Natural killer cell treated with Interleukin-12 subunit alpha and Interleukin-12 subunit beta and Interleukin-15 and Interleukin-18, amount 100 ng/mL, for 72 hours (primary cell): ENCODE data around the gene MSANTD2. TPM values are rescaled to one million over a fixed set of nuclear protein-coding genes. Genes with fewer than 3 reads are reported as not detected.
"Not testable (repeated sequence)": the region's sequence is repeated elsewhere in the genome, so short reads cannot be mapped to it uniquely, and the experiment has no call there.

ENCODE experiments used
- ATAC-seq, 2 donors: fragments of 150-1000 bp; cut with Tn5 transposase in 1 of 2; sonication (Bioruptor Pico), chemical (Tn5 transposase) in 1 of 2; 2 replicates each; pipeline ENCODE4 v1.10.0; 2021
- DNase-seq: peaks from one replicate; pipeline ENCODE4 v3.0.0; 2022; ENCODE audit warnings: low spot score
- H3K27ac Mint-ChIP-seq, 2 donors: 1 replicate in 1 of 2; 2 replicates in 1 of 2; pipeline ENCODE4 v1.8.0; 2022; ENCODE audit warnings: mixed read lengths in 2 of 2, mild to moderate bottlenecking in 1 of 2, moderate library complexity in 1 of 2
- H3K27me3 Mint-ChIP-seq, 2 donors: 1 replicate in 1 of 2; 2 replicates in 1 of 2; pipeline ENCODE4 v1.8.0; 2022; ENCODE audit warnings: mixed read lengths in 2 of 2
- H3K36me3 Mint-ChIP-seq: one replicate; pipeline ENCODE4 v1.8.0; 2022; ENCODE audit warnings: mixed read lengths
- H3K4me1 Mint-ChIP-seq, 2 donors: 1 replicate in 1 of 2; 2 replicates in 1 of 2; pipeline ENCODE4 v1.8.0; 2022; ENCODE audit warnings: low read depth in 2 of 2, mixed read lengths in 2 of 2, mild to moderate bottlenecking in 1 of 2
- H3K4me3 Mint-ChIP-seq: one replicate; pipeline ENCODE4 v1.8.0; 2022; ENCODE audit warnings: mixed read lengths
- H3K9me3 Mint-ChIP-seq: 2 replicates; pipeline ENCODE4 v1.8.0; 2022; ENCODE audit warnings: mixed read lengths
- total RNA-seq, 2 donors: library from RNA; stranded (reverse); gene quantifications; one replicate each; pipeline ENCODE4 v1.2.3, GENCODE V29; 2022

Gene MSANTD2
- total RNA-seq, 2 donors from 2014 or later: 10.5 to 20.4 TPM

DNA sequence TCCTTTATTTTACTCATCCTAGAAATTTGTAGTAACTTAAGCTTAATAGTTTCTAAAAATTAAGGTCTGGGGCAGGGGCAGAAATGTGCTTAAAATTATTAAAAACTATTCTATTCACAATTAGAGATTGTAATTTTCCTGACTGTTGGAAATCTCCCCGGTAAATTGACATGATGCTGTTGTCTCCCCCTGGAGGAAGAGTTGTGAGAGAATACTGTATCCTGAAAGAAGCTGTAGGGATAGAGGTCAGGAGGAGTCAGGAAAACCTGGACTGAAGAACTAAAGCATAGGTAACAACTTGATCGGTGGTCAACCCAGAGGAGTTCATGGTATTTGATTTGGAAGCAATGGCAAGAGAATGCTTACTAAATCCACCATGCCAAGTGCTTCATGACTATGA is 21.9 kb downstream of the MSANTD2 start:
- ATAC-seq: no peak
- Mint-ChIP-seq H3K9me3 (no peaks in the 10 kb centered on the region), H3K4me1 (peaks cover 17 to 24% of the 10 kb centered on the region in 2 donors), H3K27me3 (no peaks in the 10 kb centered on the region), H3K36me3 (peaks cover 14% of the 10 kb centered on the region), H3K27ac (no peak overlapping the region), H3K4me3 (no peak overlapping the region)
- DNase-seq: no peak

DNA sequence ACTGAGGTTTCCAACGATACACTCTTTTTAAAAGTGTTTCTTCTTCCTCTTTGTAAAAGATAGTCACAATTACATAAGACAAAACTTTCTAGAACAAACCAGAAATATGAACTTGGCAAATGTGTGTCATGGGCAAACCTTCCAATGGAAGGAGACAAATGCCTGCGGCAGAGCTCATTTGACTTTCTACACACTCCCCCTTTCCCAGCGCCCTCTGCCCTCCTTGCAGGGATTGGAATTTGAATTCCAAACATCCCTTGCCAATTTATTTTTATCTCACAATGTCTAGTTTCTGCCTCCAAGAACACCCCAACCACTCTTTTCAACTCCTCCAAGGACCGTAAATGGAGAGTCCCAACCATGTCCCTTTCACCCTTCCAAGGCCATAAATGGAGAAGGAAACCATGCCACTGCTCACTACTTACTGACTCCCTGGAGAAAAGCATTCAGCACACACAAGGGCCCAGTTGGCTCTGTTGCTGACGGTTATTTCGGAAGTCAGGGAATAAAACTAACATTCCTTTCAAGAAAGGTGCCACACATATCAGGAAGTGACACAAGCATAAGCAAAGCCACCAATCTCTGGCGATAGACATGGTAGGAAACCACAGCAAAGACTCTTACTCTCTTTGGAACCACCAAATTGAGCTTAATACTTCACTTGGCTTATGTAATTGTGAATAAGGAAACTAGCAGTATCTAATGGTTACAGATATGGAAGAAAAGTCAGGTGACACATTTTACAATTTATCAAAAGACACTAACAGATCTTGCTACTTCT is 23.2 kb downstream of the MSANTD2 start:
- ATAC-seq: peak in 1 of 2 donors; percentile 48
- H3K27me3 Mint-ChIP-seq: no peaks in the 10 kb centered on the region
- no peaks in the 10 kb centered on the region for H3K9me3 Mint-ChIP-seq
- H3K4me1 Mint-ChIP-seq: peaks cover 17 to 24% of the 10 kb centered on the region in 2 donors
- peak overlapping the region; percentile 7 to 14 for H3K27ac Mint-ChIP-seq
- H3K36me3 Mint-ChIP-seq: peaks cover 14% of the 10 kb centered on the region
- no peak for DNase-seq
- peak overlapping the region; percentile 59 for H3K4me3 Mint-ChIP-seq

DNA sequence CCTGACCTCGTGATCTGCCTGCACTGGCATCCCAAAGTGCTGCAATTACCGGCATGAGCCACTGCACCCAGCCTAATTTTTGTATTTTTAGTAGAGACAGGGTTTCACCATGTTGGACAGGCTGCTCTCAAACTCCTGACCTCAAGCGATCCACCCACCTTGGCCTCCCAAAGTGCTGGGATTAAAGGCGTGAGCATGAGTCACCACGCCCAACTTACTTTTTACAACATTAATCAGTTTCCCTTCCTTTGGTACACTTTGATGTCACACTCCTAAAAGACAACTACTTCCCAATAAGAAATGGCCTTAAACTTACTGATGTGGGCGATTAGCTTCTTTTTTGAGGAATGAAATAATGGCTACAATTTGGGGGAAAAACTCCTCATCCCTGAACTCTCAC is 29.2 kb downstream of the MSANTD2 start:
- H3K4me1 Mint-ChIP-seq, H3K9me3 Mint-ChIP-seq, DNase-seq, H3K27me3 Mint-ChIP-seq, H3K27ac Mint-ChIP-seq, H3K36me3 Mint-ChIP-seq, ATAC-seq, H3K4me3 Mint-ChIP-seq: not testable (repeated sequence)

DNA sequence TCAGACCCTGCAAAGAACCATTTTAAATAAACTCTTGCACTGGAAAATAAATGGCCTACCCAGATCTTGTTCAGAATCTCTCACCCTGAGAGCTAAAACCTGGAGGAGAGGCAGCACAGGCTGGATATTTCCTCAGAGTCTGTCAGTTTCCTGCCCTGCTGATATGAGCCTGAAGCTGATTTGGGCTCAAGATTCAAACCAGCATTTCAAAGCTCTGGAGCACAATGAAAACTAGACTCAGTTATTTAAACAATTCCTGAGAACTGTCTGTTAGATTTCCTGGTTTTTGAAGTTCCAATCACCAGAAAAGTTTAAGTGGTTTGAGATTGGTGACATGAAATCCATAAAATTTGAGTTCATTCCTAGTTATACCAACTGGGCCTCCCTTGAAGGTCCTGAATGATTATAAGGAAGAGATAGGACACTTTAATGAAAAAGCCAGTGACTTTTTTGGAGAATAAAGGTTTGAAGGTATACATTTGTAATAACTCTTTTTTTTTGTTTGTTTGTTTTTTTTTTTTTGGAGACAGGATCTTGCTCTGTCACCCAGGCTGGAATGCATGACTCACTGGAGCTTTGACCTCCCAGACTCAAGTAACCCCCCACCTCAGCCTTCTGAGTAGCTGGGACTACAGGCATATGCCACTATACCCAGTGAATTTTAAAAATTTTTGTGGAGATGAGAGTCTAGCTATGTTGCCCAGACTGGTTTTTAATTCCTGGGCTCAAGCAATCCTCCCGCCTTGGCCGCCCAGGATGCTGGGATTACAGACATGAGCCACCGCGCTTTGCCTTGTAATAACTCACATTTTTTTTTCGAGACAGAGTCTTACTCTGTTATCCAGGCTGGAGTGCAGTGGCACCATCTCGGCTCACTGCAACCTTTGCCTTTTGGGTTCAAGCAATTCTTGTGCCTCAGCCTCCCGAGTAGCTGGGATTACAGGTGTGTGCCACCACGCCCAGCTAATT is 30.1 kb downstream of the MSANTD2 start:
- Mint-ChIP-seq H3K27ac (no peak overlapping the region), H3K4me1 (no peaks in the 10 kb centered on the region), H3K36me3 (peaks cover 5% of the 10 kb centered on the region), H3K4me3 (no peak overlapping the region), H3K27me3 (no peaks in the 10 kb centered on the region), H3K9me3 (no peaks in the 10 kb centered on the region)
- ATAC-seq (no peak), DNase-seq (no peak)

DNA sequence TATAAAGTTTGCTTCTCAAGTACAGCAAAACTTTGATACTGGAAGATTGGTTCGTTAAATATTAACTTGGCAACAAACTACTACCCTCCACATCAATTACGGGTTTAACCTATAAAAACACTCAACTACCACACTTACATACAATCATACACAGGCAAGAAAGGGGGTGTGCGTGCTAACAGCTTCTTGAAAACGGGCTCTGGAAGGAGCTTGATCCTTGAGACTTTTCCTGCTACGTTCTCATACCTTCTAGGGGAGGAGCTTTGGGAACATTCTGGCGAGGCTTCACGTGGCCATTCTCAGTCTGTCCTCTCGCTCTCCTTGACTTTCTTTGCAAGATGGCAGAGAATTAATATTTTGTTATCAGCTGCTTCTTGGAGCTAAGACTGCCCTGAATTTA is 31.3 kb downstream of the MSANTD2 start:
- H3K36me3 Mint-ChIP-seq: peaks cover 5% of the 10 kb centered on the region
- H3K4me1 Mint-ChIP-seq: peaks cover 0 to under 1% of the 10 kb centered on the region in 2 donors
- H3K27ac Mint-ChIP-seq: no peak overlapping the region
- no peaks in the 10 kb centered on the region for H3K9me3 Mint-ChIP-seq
- DNase-seq (no peak), ATAC-seq (no peak)
- no peaks in the 10 kb centered on the region for H3K27me3 Mint-ChIP-seq
- H3K4me3 Mint-ChIP-seq: no peak overlapping the region

DNA sequence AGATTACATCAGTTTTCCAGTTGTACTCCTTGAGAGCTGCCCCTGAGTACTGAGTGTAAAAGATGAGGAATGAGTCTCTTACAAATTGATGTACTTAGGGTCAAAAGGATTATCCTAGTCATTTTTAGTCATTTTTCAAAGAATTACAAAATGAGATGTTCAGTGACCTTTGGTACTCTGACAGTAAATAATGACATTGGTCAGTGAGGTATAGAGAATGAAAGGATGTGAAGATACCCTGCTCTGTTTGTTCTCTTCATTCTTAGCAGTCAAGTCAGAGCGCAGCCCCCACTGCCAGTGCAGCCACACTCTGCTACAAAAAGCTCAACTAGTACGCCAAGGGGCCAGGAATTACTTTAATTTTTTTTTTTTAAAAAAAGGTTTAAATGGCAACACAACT is 34.0 kb downstream of the MSANTD2 start:
- Mint-ChIP-seq H3K4me1 (peaks cover 5% of the 10 kb centered on the region in 2 donors), H3K27me3 (peaks cover 4 to 7% of the 10 kb centered on the region in 2 donors), H3K36me3 (no peaks in the 10 kb centered on the region), H3K4me3 (no peak overlapping the region), H3K27ac (no peak overlapping the region), H3K9me3 (no peaks in the 10 kb centered on the region)
- no peak for DNase-seq
- no peak for ATAC-seq

DNA sequence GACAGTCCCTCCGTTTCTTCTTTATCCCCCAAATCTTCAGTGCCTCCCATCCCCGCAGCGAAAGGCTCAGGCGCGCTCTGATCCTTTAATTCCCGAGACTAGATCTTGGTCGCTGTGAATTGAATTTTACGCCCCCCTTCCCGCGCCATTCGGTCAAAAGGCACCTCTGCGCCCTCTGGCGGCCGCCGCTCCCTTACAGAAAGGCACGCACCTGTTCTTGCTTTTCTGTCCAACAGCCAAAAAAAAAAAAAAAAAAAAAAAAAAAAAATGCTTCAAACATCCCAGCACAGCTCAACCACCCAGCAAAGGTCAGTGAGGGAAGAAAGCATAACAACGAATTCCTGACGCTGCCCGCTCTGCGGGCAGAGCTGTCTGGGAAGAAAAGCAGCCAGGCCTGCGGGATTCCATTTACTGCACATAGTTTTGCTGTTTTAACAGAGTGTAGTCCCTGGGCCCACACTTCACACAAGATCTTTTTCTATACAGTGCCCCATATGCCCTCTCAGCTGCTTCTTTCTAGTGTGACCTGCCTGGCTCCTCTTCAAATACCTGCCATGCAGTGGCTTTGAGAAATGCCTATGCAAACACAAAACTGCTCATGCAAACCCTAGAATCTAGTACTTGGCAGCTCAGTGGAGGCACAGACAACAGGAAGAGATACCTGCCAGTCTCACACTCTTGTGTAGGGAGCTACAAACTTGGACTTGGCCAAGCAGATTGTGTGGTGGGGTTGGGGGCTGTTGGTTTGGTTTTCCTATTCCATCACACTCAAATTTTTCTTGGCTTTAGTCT is 36.9 kb downstream of the MSANTD2 start:
- Mint-ChIP-seq H3K4me3 (peak overlapping the region; percentile 87), H3K36me3 (no peaks in the 10 kb centered on the region), H3K27me3 (peaks cover 13 to 16% of the 10 kb centered on the region in 2 donors), H3K9me3 (no peaks in the 10 kb centered on the region), H3K4me1 (peaks cover 9 to 12% of the 10 kb centered on the region in 2 donors), H3K27ac (no peak overlapping the region)
- DNase-seq (peak; percentile 78), ATAC-seq (peak in 1 of 2 donors; percentile 55)

DNA sequence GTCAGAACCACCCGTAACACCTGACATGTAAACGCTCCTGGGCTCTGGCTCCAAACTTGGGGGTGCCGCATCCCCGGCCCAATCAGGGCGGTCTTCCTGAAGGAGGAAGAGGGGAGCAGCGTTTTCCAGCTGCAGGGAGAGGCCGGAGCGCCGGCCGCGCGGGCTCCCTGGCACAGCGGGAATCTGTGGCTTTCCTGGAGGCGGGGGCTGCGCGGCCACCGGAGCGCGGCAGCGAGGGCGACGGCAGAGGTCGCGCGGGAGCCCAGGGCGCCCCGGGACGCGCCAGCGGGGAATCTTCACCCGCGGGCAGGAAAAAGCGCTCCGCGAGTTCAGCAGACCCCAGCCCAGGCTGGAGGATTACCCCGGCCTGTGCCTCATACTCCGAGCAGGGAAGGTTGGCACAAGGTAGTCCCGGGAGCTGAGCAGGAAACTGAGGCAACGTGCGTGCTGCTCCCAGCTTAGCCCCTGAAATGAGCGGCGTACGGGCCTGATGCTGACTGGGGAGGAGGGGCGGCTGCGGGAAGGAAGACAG is 37.5 kb downstream of the MSANTD2 start:
- Mint-ChIP-seq H3K27ac (no peak overlapping the region), H3K4me1 (peaks cover 11 to 14% of the 10 kb centered on the region in 2 donors), H3K4me3 (peak overlapping the region; percentile 87), H3K36me3 (no peaks in the 10 kb centered on the region), H3K27me3 (peaks cover 19% of the 10 kb centered on the region in 2 donors), H3K9me3 (no peaks in the 10 kb centered on the region)
- ATAC-seq (peak; percentile 42 to 54), DNase-seq (no peak)

DNA sequence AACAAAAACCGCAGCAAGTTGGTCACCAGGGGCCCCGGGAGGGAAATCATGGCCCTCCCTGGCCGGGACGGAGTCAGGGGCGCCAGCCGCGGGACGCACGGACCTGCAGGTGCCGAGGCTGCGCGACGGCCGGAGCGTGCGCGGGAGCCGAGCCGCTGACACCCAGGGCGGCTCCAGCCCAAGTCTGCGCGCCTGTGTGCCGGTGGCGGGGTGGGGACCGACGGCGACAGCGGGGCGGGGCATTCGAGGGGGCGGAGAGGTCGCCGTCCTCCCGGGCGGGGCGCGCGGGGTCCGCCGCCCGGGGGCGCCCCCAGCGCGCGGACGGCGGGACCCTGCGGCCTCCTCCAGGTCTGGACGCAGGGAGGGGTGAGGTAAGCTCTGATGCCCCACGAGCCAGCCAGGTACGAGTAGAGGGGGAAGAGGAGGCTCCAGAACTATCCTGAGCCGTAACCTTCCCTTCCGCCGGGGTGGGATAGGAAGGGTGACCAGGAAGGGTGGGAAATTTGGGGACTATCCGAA is 38.0 kb downstream of the MSANTD2 start, which contains the start of gene ESAM:
Gene ESAM, minus strand, starts transcription at position 186 of the 519 bp plus-strand sequence. Its CDS starts 136 bp downstream, at position 50.
- no peak within 1 kb of the TSS for H3K27ac Mint-ChIP-seq
- no peaks in the 10 kb centered on the region for H3K36me3 Mint-ChIP-seq
- H3K27me3 Mint-ChIP-seq: peaks cover 21 to 25% of the 10 kb centered on the region in 2 donors
- peak; percentile 85 to 90 for ATAC-seq
- peaks cover 11 to 14% of the 10 kb centered on the region in 2 donors for H3K4me1 Mint-ChIP-seq
- H3K4me3 Mint-ChIP-seq: peak within 1 kb of the TSS; percentile 87
- DNase-seq: peak; percentile 80
- H3K9me3 Mint-ChIP-seq: no peaks in the 10 kb centered on the region

DNA sequence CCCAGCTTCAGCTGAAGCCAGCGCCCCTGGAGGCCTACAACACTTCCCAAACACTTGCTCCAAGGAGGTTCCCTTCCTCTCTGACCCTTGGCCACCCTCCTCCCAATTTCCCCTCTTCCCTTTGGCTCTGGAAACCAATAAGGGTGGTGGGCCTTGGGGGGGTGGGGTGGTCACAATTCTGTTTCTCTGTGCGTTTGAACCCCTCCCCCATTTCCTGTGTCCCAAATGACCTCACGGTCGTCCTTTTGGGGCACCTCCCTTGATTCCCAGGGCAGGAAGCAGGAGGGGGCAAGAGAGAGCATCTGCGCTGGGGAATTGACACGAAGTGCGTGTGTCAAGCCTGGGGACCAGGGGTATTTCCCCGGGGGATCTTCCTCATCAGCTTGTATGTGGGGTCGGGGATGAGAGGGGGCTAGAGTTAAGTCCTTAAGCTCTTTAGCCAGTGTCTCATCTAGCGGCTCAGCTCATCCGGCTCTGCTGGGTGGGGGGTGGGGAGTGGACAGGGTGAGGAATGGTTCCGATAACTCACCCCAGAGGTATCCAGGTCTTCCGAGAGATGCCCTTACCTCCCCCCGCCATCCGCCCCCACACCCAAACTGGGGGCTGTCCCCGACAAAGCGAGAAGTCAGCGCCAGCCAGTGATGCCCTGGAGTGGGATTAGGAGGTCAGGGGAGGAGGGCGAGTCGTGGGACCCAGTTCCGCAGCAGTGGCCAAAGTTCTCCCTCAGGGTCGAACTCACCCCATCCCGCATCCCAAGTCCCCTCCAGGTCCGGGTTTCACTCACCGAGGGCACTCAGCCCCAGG is 38.7 kb downstream of the MSANTD2 start:
- peaks cover 11 to 14% of the 10 kb centered on the region in 2 donors for H3K4me1 Mint-ChIP-seq
- H3K27ac Mint-ChIP-seq: no peak overlapping the region
- H3K36me3 Mint-ChIP-seq: no peaks in the 10 kb centered on the region
- H3K27me3 Mint-ChIP-seq: peaks cover 27 to 31% of the 10 kb centered on the region in 2 donors
- H3K9me3 Mint-ChIP-seq: no peaks in the 10 kb centered on the region
- ATAC-seq: no peak
- DNase-seq: no peak
- H3K4me3 Mint-ChIP-seq: peak overlapping the region; percentile 32

DNA sequence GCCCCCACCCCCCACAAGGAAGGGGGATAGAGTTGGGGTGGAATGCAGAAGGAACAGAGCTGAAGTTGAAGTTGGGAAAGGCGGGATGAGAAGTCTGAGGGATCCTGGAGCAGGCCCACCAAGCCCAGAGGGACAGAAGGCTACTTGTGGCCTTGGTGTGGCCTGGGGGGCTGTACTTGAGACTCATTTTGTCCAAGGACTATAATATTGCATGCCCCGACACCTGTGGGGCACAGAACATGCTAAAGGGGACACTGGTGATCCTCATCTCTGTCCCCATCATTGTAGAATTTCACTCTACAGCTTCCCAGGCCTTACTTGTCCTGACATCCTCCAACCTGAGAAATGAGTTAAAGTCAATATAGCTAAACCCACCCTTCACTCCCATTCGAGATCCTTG is 39.4 kb downstream of the MSANTD2 start:
- H3K4me3 Mint-ChIP-seq: peak overlapping the region; percentile 22
- no peaks in the 10 kb centered on the region for H3K9me3 Mint-ChIP-seq
- DNase-seq: no peak
- no peak overlapping the region for H3K27ac Mint-ChIP-seq
- no peak for ATAC-seq
- no peaks in the 10 kb centered on the region for H3K36me3 Mint-ChIP-seq
- peaks cover 11 to 14% of the 10 kb centered on the region in 2 donors for H3K4me1 Mint-ChIP-seq
- peaks cover 30 to 34% of the 10 kb centered on the region in 2 donors for H3K27me3 Mint-ChIP-seq

DNA sequence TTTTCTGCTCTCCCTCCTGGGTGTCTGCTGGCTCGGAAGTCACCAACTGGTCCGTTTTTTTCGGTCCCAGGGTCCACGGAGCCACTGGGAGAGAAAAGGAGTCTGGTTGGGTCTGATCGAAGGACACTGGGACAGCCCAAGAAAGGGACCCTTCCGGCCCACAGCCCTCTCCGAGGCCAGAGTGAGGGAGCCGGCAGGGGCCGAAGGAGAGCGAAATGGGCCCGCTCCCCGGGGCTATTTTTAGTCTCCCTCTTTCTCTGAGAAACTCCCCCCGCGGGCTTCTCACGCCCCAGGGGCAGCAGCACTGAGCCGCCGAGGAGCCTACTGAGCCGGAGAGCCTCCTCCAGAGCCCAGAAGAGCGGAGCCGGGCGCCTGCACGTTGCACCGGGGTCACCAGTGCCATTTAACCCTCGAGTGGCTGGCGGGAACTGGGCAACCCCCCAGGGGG is 40.0 kb downstream of the MSANTD2 start:
- Mint-ChIP-seq H3K4me3 (no peak overlapping the region), H3K27me3 (peaks cover 30 to 34% of the 10 kb centered on the region in 2 donors), H3K9me3 (no peaks in the 10 kb centered on the region), H3K36me3 (no peaks in the 10 kb centered on the region), H3K4me1 (peaks cover 11 to 14% of the 10 kb centered on the region in 2 donors), H3K27ac (no peak overlapping the region)
- ATAC-seq: no peak
- DNase-seq: no peak
